CD4-positive, alpha-beta T cell treated with Interleukin-1 beta for 1 hour (primary cell): ENCODE results near the gene FAM209A.
"Not testable (repeated sequence)": the region's sequence is repeated elsewhere in the genome, so short reads cannot be mapped to it uniquely, and the experiment has no call there.

Experiments used
- DNase-seq, 2 donors: peaks; one replicate each; pipeline ENCODE4 v3.0.0-alpha.2; 2020 to 2022

FAM209A gene

GRCh38 chr20:56524444-56524843, at the start of gene FAM209A:
Gene FAM209A, plus strand, starts transcription at chr20:56524744. Its CDS starts 65 bp downstream, at chr20:56524809.
- DNase-seq, result not testable (repeated sequence)

DNA sequence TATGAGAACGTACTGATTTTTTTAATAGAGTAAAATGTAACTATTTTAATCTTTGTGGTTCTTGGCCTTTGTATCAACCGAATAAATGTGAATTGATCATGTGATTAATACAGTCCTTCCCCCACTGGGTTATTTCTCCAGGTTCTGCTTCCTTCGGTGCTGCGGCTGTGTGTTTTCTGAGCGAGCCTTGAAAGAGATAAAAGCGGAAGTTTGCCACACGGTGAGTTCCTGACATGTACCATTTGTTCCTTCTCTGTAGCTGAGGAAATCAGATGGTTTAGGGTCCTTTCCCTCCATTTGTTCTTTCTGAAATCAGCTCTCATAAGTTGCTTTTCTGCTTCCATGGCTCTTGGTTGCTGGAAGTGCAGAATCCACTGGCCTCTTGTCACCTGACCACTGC, 40.6 kb upstream of the FAM209A start:
- DNase-seq, result peak; percentile 20 to 25

GRCh38 chr20:56487216-56487615, 37.3 kb upstream of the FAM209A start:
- peak in 1 of 2 donors; percentile 10 for DNase-seq

DNA sequence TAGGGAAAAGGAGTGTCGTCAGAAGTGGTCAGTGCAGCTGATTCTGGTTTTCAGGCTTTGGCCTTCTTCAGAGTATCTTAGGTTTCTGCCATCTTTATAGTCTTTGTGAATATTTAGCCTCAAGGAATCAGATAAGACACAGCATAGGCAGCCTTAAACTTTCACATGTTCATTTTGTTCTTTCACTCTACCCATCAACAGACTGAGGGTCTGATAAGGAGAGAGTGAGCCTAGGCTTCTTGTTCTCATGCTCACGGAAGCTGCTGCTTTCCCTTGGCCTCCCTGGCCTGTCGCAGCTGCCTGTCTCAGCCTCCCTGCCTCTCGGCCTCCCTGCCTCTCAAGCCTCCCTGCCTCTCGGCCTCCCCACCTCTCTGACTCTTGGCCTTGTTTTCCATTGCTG, 36.0 kb upstream of the FAM209A start:
- no peak for DNase-seq

DNA sequence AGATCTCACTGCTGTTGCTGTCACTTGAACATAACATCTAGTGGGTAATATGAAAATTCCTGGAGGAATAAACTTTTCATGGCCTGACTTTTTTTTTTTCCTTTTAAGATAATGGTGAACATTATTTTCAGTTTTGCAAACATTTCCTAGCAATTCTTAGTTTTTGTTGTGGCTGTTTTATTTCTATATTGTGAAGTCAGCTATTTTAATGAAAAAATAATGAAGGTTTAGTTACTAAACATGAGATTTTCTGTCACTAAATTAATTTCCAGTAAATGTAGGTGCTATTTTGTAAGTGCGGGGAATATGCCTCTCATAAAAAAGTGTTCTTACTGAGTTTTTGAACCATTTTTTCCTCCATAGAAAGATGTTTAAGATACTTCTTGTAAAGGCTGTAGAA, 23.4 kb upstream of the FAM209A start:
- no peak for DNase-seq

- DNase-seq, result no peak
Measured at GRCh38 chr20:56503916-56504315, 20.6 kb upstream of the FAM209A start.

DNA sequence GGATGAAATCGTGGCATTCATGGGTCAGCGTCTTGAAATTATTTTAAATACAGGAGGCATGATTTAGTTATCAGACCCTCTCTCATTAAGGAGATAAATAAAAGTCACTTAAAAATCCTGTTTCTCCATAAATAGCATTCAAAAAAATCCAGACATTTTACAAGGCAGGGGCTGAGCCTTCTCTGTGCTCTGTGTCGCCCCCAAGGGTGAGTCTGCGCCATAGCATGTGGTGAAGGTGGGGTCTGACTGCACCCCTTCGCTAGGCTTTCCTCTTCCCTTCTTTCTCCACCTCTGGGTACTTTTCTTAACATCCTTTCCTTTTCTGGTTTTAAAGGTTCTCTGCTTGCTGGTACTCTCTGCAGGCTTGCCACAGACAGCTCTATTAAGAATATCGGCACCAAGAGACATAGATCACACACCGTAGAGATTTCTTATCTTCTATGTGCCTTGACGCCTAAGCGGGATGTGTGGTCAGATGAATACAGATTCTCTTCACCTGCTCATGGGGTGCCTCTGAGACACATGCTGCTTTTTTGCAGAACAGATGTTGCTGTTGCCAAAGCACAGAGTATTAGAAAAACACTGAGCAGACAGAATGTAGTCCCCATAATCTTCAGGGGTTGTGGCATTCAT, 20.1 kb upstream of the FAM209A start:
- peak; percentile 9 to 14 for DNase-seq

GRCh38 chr20:56506103-56506502, 18.4 kb upstream of the FAM209A start:
- DNase-seq, result no peak

DNA sequence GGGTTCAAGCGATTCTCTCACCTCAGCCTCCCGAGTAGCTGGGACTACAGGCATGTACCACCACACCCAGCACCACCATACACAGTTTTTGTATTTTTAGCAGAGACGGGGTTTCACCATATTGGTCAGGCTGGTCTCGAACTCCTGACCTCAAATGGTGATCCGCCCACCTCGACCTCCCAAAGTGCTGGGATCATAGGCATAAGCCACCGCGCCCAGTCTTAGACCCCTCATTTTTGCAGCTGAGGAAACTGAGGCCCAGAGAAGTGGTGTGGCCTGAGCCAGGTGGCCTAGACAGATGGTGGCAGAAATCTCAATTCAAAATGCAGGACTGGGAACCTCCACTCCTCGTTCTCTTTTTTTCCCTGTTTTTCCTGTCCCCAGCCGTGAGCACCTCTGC, 12.6 kb upstream of the FAM209A start:
- DNase-seq, result no peak

DNA sequence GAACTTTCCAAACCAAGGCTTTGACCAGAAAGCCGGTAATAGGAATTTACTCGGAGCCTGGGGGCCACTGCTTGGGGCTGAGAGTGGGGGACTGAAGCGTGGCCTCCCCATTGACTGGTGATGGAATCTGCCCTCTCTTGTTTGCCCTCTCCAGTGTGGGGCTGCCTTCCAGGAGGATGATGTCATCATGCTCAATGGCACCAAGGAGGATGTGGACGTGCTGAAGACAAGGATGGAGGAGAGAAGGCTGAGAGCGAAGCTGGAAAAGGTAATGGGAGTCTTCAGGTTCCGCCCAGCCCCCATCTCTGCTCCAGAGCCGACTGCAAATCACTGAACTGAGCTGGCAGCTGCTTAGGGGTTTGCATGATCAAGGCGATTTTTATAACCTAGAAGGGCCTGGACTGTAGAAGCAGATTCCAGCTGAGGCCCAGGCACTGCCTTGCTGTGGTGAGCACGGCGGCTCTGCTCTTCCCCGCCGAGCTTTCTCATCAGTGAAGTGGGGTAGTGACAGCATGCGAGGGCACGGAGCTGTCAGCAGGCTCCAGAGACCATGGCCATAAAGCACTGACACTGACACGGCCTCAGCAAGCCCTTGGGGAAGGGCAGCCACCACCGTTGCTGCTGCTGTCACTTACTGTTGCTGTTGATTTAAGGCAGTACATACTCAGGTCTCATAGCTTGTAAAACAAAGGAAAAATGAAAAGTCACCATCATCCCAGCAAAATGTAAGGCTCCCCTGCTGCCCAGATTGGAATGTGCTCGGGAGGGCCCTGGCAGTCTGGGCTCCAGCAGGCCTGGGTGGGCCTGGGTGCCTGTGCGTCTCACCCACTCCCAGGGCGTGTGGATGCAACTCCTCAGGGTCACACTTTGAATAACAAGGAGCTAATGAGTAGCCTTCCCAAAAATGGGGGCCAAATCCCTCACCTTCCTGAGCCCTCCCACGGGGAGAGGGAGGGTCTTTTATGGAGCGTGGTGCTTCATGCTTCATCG, 11.1 kb upstream of the FAM209A start:
- no peak for DNase-seq

GRCh38 chr20:56516631-56517030, 7.9 kb upstream of the FAM209A start:
- DNase-seq, result no peak

DNA sequence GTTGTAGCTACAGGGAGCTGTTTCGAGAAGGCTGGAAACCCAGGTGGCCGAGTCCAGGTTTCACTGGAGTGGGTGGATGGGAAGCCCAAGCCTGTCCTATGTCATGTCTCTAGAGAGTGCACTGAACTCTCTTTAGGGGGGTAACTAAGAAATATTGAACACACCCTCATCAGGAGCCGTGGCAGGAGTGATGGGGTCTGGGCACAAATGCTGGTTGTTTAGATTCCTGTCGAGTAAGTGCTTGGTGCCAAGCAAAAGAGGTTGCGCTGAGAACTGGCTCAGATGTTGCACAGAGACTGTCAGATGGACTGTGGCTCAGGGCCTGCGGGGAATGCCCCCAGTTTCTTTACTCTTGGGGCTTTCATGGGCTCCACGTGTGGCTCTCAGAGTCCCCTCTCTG, 7.3 kb upstream of the FAM209A start:
- DNase-seq, result no peak

DNA sequence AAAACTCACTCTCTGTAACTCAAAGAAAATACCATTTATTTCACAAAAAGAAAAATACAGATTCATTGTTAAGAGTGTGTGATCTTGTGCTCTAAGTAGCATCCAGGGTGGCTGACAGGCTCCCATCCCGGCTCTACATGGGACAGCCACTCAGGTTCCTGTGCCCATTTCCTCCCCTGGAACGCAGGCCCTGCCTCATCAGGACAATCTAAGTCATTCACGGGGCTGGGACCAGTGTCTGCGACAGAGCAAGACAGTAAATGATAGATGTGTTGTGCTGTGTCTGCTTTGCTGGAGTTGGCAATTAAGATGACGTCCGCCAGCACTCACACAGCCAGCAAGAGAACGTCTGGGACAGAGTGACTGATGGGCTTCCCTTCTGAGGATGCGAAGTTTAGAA, 6.9 kb upstream of the FAM209A start:
- DNase-seq, result no peak

- no peak for DNase-seq
Measured at GRCh38 chr20:56518126-56518525, 6.4 kb upstream of the FAM209A start.

DNA sequence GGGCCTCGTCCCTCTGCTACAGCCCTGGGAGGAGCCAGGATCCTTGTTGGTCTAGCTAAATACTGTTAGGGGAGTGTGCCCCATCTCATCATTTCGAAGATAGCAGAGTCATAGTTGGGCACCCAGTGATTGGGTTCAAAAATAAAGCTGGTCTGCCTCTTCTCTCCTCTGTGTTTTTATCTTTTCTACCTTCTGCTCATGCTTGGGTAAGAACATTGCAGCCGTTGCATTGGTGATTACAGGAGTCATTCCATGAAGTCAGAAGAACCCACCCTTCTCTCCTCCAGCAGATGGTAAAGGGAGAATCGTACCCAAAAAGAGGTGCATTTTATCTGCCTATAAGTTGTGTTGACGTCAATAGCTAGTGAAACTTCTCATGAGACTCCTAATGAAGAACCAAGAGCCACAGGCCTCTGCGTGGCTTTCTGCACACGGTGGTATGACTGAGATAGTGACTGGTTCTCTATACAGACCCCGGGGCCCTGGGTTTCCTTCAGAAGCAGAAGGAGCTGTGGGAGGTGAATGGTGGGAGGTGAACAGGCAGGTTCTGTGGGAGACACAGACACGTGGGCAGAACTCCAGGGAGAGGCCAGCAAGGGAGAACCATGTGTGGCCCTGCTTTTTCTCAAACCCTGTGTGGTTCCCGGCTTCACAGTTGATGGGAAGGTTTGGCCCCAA, 5.7 kb upstream of the FAM209A start:
- no peak for DNase-seq

DNA sequence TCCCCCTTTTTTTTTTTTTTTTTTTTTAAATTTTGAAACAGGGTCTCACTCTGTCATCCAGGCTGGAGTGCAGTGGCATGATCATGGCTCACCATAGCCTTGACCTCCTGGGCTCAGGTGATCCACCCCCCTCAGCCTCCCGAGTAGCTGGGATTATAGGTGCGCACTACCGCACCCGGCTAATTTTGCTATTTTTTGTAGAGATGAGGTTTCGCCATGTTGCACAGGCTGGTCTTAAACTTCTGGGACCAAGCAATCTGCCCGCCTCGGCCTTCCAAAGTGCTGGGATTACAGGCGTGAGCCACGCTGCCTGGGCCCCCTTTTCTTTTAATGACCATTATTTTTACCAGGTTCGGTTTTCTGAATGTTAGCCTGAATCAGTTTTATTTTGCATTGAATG, 5.0 kb upstream of the FAM209A start:
- DNase-seq, result no peak

DNA sequence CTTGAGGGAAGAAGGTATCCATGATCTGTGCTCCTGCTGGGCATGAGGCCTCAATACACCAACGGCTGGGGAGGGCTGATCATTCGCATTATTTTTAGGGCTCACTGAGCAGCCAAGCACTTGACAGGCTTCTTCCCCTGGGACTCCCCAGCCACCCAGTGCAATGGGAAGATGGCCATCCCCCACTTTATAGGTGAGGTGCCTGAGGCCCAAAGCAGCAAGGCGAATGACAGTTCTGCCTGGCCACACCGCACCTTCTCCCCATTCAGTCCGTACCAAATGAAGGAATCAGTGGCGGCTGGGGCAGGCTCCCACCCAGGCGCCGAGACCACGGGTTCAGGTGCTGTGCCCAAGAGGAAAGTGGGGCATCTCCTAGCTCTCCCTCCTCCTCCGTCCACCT, 4.4 kb upstream of the FAM209A start:
- no peak for DNase-seq

DNA sequence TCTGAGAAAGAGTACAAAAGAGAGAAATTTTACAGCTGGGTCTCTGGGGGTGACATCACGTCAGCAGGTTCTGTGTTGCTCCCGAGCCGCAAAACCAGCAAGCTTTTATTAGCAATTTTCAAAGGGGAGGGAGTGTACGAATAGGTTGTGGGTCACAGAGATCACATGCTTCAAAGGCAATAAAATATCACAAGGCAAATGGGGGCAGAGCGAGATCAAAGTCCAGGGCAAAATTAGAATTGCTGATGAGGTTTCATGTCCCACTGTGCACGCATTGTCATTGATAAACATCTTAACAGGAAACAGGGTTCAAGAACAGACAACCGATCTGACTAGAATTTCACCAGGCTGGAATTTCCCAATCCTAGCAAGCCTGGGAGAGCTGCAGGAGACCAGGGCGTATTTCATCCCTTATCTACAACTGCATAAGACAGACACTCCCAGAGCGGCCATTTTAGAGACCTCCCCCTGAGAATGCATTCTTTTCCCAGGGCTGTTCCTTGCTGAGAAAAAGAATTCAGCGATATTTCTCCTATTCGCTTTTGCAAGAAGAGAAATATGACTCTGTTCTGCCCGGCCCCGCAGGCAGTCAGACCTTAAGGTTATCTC, 3.7 kb upstream of the FAM209A start:
- DNase-seq, result not testable (repeated sequence)

- no peak for DNase-seq
Measured at GRCh38 chr20:56522311-56522710, 2.2 kb upstream of the FAM209A start.

DNA sequence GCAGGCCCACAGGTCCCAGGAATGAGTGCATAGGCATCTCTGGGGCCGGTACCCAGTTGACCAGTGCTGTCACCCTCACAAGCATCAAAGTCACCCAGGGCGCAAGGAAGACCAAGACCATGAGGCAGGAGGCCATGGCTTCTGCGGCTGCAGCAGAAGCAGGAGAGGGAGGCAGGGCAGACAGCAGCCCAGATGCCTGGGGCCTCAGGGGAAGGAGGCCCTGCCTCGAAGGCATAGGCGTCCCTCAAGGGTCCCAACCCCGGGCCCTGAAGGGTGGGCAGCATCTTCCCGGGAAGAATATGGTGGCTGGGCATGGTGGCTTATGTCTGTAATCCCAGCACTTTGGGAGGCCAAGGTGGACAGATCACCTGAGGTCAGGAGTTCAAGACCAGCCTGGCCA, 3.0 kb downstream of the FAM209A start:
- no peak for DNase-seq

DNA sequence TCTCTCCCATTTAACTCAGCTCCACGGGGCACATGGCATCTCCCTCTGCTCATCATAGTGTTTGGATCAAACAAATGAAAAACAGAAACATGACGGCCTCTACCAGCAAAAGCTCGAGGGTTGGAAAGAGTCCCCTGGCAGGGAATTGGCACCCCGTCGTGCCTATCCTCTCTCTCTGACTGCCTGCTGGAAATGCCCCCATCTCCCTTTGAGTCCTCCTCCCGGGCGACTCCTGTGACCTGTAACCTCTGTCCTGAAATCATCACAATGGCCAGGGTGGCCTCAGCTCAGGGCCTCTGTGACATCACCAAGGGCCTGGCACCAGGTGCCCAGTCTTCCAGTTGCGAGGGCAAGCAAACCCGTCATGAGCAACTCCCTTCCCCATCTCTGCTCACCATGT, 8.4 kb downstream of the FAM209A start, which contains the start of gene FAM209B:
Gene FAM209B (plus strand): TSS at position 301 of the 400 bp plus-strand sequence. CDS start 96 bp downstream, at position 397.
- DNase-seq, result not testable (repeated sequence)

DNA sequence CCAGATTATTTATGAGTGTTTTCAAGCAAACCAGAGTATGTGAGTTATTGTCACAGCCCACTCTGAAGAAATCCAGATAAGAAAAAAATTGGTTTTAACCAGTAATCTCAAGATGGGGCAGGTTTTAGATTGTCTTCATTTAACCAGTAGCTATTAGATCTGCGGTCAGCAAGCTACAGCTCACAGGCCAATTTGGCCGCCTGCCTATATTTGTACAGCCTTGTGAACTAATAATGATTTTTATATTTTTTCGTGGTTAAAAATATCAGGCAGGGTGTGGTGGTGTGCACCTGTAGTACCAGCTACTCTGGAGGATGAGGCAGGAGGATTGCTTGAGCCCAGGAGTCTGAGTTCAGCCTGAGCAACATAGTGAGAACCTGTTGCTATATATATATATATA, 13.5 kb downstream of the FAM209A start:
- no peak for DNase-seq

DNA sequence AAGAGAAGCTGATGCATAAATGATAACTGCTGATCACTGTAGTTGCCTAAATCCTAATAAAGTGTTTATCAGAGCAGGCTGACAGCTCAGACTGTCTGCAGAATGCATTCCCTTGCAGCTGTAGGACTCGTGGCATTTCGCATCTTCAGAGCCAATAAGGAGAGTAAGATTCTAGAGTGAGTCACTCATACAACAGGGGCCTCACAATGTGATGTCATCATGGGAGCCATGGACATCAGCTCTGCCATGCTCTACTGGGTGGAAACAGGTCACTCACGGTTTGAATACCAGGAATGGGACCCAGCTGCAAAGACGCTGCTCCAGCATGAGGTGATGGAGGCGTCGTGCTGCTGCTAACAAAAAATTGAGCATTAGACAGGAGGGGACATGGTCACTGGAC, 15.9 kb downstream of the FAM209A start:
- no peak for DNase-seq
